RPMI8226 (cell line): ENCODE results near the gene SLC15A4.

Experiments used
- DNase-seq: peaks from one replicate; pipeline ENCODE4 v3.0.0-alpha.2; 2015

Gene SLC15A4

GRCh38 chr12:128745772-128746689 is 77.7 kb downstream of the SLC15A4 start:
- no peak for DNase-seq

DNA sequence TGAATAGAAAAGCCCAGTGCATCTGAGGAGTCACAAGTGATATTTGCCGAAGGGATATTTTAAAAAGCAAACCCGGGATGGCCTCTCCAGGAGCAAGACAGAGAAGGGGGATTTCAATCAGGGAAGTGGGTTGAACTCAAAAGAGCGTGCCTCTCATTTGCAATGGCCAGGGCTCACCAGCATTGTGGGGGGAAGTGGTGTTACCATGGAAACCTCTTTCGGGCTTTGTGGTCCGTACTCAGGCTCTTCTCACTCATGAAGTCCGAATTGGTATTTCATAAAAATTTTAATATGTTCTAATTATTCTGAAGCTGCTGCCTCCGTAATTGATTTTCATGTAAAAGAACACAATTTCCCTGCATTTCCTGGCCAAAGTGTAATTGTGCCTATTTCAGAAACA is 79.8 kb downstream of the SLC15A4 start:
- no peak for DNase-seq
